ENCODE data around the gene HADH. TPM values are rescaled to one million over a fixed set of nuclear protein-coding genes. Genes with fewer than 3 reads are reported as not detected.

The HADH gene
- total RNA-seq, 1 experiment from 2014 or later: 39.8 TPM

DNA sequence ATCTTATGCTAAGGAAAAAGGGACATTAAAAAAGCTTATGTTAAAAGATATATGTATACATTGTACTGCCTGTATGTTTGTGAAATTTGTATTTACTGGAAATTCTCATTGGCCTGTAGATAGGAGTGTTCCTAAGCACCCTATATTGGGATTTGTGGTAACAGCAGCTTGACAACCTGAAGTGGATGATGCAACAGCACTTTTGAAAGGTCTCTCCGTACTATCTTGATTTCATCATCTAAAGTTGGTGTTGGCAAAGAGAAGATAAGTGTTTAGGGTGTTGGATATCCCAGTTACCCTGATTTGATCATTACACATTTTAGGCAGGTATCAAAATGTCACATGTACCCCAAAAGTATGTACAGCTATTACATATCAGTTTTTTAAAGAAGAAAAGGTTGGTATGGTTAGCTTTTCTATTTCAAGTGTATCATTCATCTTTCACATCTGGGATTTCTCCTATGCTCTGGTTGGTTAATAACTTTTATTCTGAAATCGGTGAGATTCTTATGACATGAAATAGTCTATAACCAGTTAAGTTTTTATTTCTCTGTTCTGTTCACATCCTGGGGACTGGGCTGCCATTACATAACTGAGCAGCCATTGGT lies 10.3 kb downstream of the HADH start:
- Mint-ChIP-seq H3K27me3 (ENCODE audit: low read depth) (no peaks in the 10 kb centered on the region), H3K36me3 (peaks cover 57% of the 10 kb centered on the region), H3K4me3 (no peak overlapping the region), H3K27ac (no peak overlapping the region), H3K9me3 (peaks cover 31% of the 10 kb centered on the region), H3K4me1 (peaks cover 15% of the 10 kb centered on the region)
- no peak for DNase-seq (ENCODE audit: low spot score)
- CTCF ChIA-PET: no interaction called here
- no peak for TF ChIP-seq NR1H2 (CRISPR knock-in tag; IDR thresholded peaks at IDR 0.05)
- TF ChIP-seq GRHL2 (CRISPR knock-in tag; IDR thresholded peaks at IDR 0.05; ENCODE audit: insufficient replicate concordance, severe bottlenecking): no peak
- TF ChIP-seq GABPB1 (CRISPR knock-in tag; IDR thresholded peaks at IDR 0.05): peak; percentile 88
- TF ChIP-seq ZNF138 (CRISPR knock-in tag; conservative IDR thresholded peaks at IDR 0.05): no peak
- POLR2A ChIA-PET: no interaction called here
- ATAC-seq: no peak

DNA sequence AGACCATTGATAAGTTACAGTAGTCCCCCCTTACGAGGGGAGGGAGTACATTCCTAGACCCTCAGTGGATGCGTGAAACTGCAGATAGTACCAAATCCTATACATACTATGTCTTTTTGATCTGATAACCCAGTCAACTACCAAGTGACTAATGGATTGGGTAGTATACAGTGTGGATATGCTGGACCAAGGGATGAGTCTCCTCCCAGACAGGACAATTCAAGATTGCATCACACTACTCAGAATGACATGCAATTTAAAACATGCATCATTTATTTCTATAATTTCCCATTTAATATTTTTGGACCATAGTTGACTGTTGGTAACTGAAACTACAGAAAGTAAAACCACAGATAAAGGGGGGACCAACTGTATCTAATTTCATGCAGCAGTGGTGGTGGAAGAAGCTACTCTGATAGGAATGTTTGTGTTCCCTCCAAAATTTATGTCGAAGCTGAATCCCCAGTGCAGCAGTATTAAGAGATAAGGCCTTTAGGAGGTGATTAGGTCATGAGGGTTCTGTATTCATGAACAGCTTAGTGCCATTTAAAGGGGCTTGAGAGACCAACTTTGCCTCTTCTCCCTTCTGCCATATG lies 11.9 kb downstream of the HADH start:
- POLR2A ChIA-PET: no interaction called here
- DNase-seq (ENCODE audit: low spot score) (no peak), ATAC-seq (no peak)
- CTCF ChIA-PET: interaction anchor here (1.2 kb wide), 1 partner anchor 17 kb away, joined by 3 read pairs; no protein-coding TSS in a partner anchor
- peaks cover 23% of the 10 kb centered on the region for H3K4me1 Mint-ChIP-seq
- TF ChIP-seq NFE2L1 (CRISPR knock-in tag; IDR thresholded peaks at IDR 0.05) (no peak), TP53 (CRISPR knock-in tag; IDR thresholded peaks at IDR 0.05) (no peak), SMAD4 (CRISPR knock-in tag; IDR thresholded peaks at IDR 0.05) (no peak), RORB (CRISPR knock-in tag; IDR thresholded peaks at IDR 0.05) (no peak)
- TF ChIP-seq, protein P1, sequence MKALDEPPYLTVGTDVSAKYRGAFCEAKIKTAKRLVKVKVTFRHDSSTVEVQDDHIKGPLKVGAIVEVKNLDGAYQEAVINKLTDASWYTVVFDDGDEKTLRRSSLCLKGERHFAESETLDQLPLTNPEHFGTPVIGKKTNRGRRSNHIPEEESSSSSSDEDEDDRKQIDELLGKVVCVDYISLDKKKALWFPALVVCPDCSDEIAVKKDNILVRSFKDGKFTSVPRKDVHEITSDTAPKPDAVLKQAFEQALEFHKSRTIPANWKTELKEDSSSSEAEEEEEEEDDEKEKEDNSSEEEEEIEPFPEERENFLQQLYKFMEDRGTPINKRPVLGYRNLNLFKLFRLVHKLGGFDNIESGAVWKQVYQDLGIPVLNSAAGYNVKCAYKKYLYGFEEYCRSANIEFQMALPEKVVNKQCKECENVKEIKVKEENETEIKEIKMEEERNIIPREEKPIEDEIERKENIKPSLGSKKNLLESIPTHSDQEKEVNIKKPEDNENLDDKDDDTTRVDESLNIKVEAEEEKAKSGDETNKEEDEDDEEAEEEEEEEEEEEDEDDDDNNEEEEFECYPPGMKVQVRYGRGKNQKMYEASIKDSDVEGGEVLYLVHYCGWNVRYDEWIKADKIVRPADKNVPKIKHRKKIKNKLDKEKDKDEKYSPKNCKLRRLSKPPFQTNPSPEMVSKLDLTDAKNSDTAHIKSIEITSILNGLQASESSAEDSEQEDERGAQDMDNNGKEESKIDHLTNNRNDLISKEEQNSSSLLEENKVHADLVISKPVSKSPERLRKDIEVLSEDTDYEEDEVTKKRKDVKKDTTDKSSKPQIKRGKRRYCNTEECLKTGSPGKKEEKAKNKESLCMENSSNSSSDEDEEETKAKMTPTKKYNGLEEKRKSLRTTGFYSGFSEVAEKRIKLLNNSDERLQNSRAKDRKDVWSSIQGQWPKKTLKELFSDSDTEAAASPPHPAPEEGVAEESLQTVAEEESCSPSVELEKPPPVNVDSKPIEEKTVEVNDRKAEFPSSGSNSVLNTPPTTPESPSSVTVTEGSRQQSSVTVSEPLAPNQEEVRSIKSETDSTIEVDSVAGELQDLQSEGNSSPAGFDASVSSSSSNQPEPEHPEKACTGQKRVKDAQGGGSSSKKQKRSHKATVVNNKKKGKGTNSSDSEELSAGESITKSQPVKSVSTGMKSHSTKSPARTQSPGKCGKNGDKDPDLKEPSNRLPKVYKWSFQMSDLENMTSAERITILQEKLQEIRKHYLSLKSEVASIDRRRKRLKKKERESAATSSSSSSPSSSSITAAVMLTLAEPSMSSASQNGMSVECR (CRISPR knock-in tag; IDR thresholded peaks at IDR 0.05; ENCODE audit: borderline replicate concordance): no peak
- no peak overlapping the region for H3K4me3 Mint-ChIP-seq
- H3K9me3 Mint-ChIP-seq: peaks cover 36% of the 10 kb centered on the region
- no peaks in the 10 kb centered on the region; the same call in 1 of the 2 replicates for H3K27me3 Mint-ChIP-seq (ENCODE audit: low read depth)
- H3K27ac Mint-ChIP-seq: no peak overlapping the region
- H3K36me3 Mint-ChIP-seq: peaks cover 59% of the 10 kb centered on the region

DNA sequence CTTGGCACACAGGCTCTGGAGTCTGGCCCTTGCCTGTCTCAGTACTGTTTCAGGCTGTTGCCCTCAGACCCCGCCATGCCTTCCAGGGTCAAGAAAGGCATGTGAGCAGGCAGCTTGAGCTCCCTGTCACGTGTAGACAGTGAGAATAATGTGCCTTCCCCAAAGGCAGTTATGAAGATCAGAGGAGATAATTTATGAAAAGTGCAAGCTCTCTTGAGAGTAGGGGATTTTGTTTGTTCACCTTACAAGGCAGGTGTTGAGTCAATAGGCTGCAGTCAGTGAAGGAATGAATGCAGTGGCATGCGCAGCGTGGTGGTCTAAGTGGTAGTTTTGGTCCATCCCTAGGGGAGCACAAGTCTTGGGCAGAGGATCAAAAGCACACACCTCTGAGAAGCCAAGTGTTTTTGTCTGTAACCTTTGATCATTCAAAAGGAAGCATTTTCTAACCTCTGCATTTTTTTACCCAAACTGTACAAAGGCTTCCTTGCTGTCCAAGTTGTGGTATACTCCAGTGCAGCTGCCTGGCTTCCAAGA lies 14.4 kb downstream of the HADH start:
- Mint-ChIP-seq H3K4me1 (peaks cover 23% of the 10 kb centered on the region), H3K9me3 (peaks cover 36% of the 10 kb centered on the region), H3K27me3 (ENCODE audit: low read depth) (no peaks in the 10 kb centered on the region; the same call in 1 of the 2 replicates), H3K27ac (no peak overlapping the region), H3K36me3 (peaks cover 64% of the 10 kb centered on the region), H3K4me3 (no peak overlapping the region)
- ATAC-seq: no peak
- TF ChIP-seq EMX1 (CRISPR knock-in tag; IDR thresholded peaks at IDR 0.05) (no peak), GRHL2 (CRISPR knock-in tag; IDR thresholded peaks at IDR 0.05; ENCODE audit: insufficient replicate concordance, severe bottlenecking) (no peak), ZNF219 (CRISPR knock-in tag; IDR thresholded peaks at IDR 0.05; ENCODE audit: borderline replicate concordance) (no peak), ESRRA (CRISPR knock-in tag; IDR thresholded peaks at IDR 0.05; ENCODE audit: borderline replicate concordance) (no peak), ZNF232 (CRISPR knock-in tag; IDR thresholded peaks at IDR 0.05) (no peak), NFYB (CRISPR knock-in tag; conservative IDR thresholded peaks at IDR 0.05; ENCODE audit: low read depth) (no peak)
- TF ChIP-seq, protein P2, sequence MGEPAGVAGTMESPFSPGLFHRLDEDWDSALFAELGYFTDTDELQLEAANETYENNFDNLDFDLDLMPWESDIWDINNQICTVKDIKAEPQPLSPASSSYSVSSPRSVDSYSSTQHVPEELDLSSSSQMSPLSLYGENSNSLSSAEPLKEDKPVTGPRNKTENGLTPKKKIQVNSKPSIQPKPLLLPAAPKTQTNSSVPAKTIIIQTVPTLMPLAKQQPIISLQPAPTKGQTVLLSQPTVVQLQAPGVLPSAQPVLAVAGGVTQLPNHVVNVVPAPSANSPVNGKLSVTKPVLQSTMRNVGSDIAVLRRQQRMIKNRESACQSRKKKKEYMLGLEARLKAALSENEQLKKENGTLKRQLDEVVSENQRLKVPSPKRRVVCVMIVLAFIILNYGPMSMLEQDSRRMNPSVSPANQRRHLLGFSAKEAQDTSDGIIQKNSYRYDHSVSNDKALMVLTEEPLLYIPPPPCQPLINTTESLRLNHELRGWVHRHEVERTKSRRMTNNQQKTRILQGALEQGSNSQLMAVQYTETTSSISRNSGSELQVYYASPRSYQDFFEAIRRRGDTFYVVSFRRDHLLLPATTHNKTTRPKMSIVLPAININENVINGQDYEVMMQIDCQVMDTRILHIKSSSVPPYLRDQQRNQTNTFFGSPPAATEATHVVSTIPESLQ (CRISPR knock-in tag; IDR thresholded peaks at IDR 0.05): no peak
- TF ChIP-seq, protein P3, sequence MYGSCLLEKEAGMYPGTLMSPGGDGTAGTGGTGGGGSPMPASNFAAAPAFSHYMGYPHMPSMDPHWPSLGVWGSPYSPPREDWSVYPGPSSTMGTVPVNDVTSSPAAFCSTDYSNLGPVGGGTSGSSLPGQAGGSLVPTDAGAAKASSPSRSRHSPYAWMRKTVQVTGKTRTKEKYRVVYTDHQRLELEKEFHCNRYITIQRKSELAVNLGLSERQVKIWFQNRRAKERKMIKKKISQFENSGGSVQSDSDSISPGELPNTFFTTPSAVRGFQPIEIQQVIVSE (CRISPR knock-in tag; IDR thresholded peaks at IDR 0.05; ENCODE audit: borderline replicate concordance): no peak
- TF ChIP-seq, protein P4, sequence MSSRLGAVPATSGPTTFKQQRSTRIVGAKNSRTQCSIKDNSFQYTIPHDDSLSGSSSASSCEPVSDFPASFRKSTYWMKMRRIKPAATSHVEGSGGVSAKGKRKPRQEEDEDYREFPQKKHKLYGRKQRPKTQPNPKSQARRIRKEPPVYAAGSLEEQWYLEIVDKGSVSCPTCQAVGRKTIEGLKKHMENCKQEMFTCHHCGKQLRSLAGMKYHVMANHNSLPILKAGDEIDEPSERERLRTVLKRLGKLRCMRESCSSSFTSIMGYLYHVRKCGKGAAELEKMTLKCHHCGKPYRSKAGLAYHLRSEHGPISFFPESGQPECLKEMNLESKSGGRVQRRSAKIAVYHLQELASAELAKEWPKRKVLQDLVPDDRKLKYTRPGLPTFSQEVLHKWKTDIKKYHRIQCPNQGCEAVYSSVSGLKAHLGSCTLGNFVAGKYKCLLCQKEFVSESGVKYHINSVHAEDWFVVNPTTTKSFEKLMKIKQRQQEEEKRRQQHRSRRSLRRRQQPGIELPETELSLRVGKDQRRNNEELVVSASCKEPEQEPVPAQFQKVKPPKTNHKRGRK (CRISPR knock-in tag; IDR thresholded peaks at IDR 0.05; ENCODE audit: borderline replicate concordance): no peak
- ChIA-PET POLR2A (no interaction called here), CTCF (interaction anchor here (0.6 to 1.3 kb wide), 2 partner anchors 15 kb away, joined by 5 to 7 read pairs; no protein-coding TSS in a partner anchor)
- DNase-seq (ENCODE audit: low spot score): no peak
